ENCODE data around the gene PBRM1. TPM values are rescaled to one million over a fixed set of nuclear protein-coding genes. Genes with fewer than 3 reads are reported as not detected.

PBRM1 gene
- total and polyA plus RNA-seq, 2 donors (not counting 3 experiments of a cell fraction or from before 2014, with no cell fraction given): 26.7 to 87.1 TPM

DNA sequence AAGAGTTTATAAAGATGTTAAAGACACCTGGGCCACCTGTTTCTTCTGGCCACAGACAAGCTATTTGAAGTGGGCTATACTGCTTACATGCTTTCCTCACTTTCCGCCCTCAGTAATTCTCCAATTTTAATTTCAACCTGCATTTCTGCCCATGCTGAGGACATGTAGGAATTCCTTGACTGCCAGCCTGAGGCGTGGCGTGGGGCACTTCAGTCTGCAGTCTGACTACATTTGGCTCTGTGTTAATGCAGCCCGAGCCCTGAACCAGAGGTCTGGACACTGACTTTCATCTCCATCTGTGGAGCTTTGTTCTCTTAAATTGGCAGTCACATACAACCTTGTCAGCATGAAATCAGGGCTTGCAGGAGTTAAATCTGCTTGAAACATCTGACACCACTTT lies 140.8 kb downstream of the PBRM1 start:
- Histone ChIP-seq H3K9me3 (replicated peaks; ENCODE audit: control insufficient read depth, insufficient read depth, low read length) (no peaks in the 10 kb centered on the region), H4K20me1 (replicated peaks; ENCODE audit: control insufficient read depth, extremely low read depth, insufficient read depth, low read length) (no peaks in the 10 kb centered on the region), H3K79me2 (ENCODE audit: control insufficient read depth, insufficient read depth, low read length) (peaks cover 6% of the 10 kb centered on the region), H3K27me3 (ENCODE audit: control insufficient read depth in 2 of 2, insufficient read depth in 2 of 2, low read length in 2 of 2) (no peaks in the 10 kb centered on the region), H3K36me3 (ENCODE audit: control insufficient read depth in 2 of 2, extremely low read depth in 1 of 2, insufficient read depth in 2 of 2, low read length in 2 of 2) (peaks cover 7 to 17% of the 10 kb centered on the region in 2 experiments), H3K9ac (replicated peaks; ENCODE audit: extremely low read depth, insufficient read depth, low read length) (no peak overlapping the region), H3K4me1 (ENCODE audit: control insufficient read depth, extremely low read depth, insufficient read depth, low read length) (no peaks in the 10 kb centered on the region), H3K4me2 (ENCODE audit: insufficient read depth, low read length) (no peak overlapping the region), H3K9me1 (replicated peaks; ENCODE audit: control insufficient read depth, extremely low read depth, insufficient read depth, low read length) (no peaks in the 10 kb centered on the region), H3K27ac (ENCODE audit: insufficient read depth, low read depth, low read length) (no peak overlapping the region), H3K4me3 (replicated peaks in 1 of 3; ENCODE audit: insufficient read depth in 1 of 3, low read depth in 1 of 3, low read length in 3 of 3) (no peak overlapping the region), H2AFZ (ENCODE audit: low read depth, low read length) (no peak overlapping the region)
- ChIA-PET POLR2A (no interaction called here), CTCF (interaction anchor here (1.1 kb wide), 1 partner anchor 26 kb away, joined by 4 read pairs; no protein-coding TSS in a partner anchor)
- dilution Hi-C loops (cut with MboI; ENCODE audit: extremely low pct_ligation_motif_present, low sequenced_read_pairs) (no loop called here), intact Hi-C loops (cut with micrococcal nuclease) (no loop called here)
- DNase-seq (ENCODE audit: low read depth, low spot score): no peak
- no peak for FAIRE-seq
- no TSS peak for BruUV-seq (replicated peaks)
- TF ChIP-seq GATA2 (IDR thresholded peaks at IDR 0.05; ENCODE audit: insufficient read depth, insufficient read length, low read depth, low read length) (no peak), JUN (IDR thresholded peaks at IDR 0.05; ENCODE audit: borderline replicate concordance, insufficient read depth, insufficient read length, low read depth) (no peak), MYC (IDR thresholded peaks at IDR 0.05; ENCODE audit: low read depth, low read length) (no peak), FOS (IDR thresholded peaks at IDR 0.05; ENCODE audit: borderline replicate concordance, insufficient read depth, low read length) (no peak), POLR2A (IDR thresholded peaks at IDR 0.05; ENCODE audit: low read depth, low read length) (no peak), EZH2 (IDR thresholded peaks at IDR 0.05; ENCODE audit: borderline replicate concordance, low read depth, low read length, severe bottlenecking) (no peak), POLR2AphosphoS5 (IDR thresholded peaks at IDR 0.05; ENCODE audit: insufficient read depth, low read depth, low read length) (no peak)
- TF ChIP-seq, protein P1, sequence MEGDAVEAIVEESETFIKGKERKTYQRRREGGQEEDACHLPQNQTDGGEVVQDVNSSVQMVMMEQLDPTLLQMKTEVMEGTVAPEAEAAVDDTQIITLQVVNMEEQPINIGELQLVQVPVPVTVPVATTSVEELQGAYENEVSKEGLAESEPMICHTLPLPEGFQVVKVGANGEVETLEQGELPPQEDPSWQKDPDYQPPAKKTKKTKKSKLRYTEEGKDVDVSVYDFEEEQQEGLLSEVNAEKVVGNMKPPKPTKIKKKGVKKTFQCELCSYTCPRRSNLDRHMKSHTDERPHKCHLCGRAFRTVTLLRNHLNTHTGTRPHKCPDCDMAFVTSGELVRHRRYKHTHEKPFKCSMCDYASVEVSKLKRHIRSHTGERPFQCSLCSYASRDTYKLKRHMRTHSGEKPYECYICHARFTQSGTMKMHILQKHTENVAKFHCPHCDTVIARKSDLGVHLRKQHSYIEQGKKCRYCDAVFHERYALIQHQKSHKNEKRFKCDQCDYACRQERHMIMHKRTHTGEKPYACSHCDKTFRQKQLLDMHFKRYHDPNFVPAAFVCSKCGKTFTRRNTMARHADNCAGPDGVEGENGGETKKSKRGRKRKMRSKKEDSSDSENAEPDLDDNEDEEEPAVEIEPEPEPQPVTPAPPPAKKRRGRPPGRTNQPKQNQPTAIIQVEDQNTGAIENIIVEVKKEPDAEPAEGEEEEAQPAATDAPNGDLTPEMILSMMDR (IDR thresholded peaks at IDR 0.05; ENCODE audit: extremely low read depth in 1 of 2, insufficient read depth in 1 of 2, low read depth in 1 of 2, low read length in 2 of 2): no peak
- TF ChIP-seq, protein P2, sequence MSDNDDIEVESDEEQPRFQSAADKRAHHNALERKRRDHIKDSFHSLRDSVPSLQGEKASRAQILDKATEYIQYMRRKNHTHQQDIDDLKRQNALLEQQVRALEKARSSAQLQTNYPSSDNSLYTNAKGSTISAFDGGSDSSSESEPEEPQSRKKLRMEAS (IDR thresholded peaks at IDR 0.05; ENCODE audit: insufficient read depth, insufficient read length): no peak
